Small intestine (tissue), 7 donors: ENCODE measurements around the gene CHRNA9. TPM values are rescaled to one million over a fixed set of nuclear protein-coding genes. Genes with fewer than 3 reads are reported as not detected.

ENCODE experiments used
- DNase-seq, 2 donors: peaks; one replicate each; pipeline versions ENCODE4 v3.0.0 to v3.0.0-alpha.2; 2013
- FAIRE-seq: peaks from 2 replicates; lab custom pipeline; 2012; peaks lifted over from hg19 to GRCh38; lab: Jason Lieb, UNC
- H3K27ac ChIP-seq, 3 donors: one replicate each; pipeline ENCODE4 v1.5.1; 2013; ENCODE audit warnings: low read length in 2 of 3, mild to moderate bottlenecking in 2 of 3, control low read depth in 1 of 3, inconsistent platforms in 1 of 3, low read depth in 1 of 3, moderate library complexity in 1 of 3
- H3K27me3 ChIP-seq, 3 donors: one replicate each; pipeline ENCODE4 v1.6.1; 2013; ENCODE audit warnings: low read length in 3 of 3, inconsistent platforms in 1 of 3; ENCODE audit not compliant: control insufficient read depth in 3 of 3, insufficient read depth in 3 of 3
- H3K36me3 ChIP-seq, 3 donors: one replicate each; pipeline ENCODE4 v1.6.1; 2013; ENCODE audit warnings: low read length in 3 of 3, inconsistent platforms in 1 of 3, low read depth in 1 of 3, mild to moderate bottlenecking in 1 of 3, moderate library complexity in 1 of 3; ENCODE audit not compliant: control insufficient read depth in 3 of 3, insufficient read depth in 2 of 3
- H3K4me1 ChIP-seq, 3 donors: one replicate each; pipeline ENCODE4 v1.6.1; 2013; ENCODE audit warnings: low read length in 2 of 3, inconsistent platforms in 1 of 3, low read depth in 1 of 3, mild to moderate bottlenecking in 1 of 3, moderate library complexity in 1 of 3; ENCODE audit not compliant: control insufficient read depth in 3 of 3, insufficient read depth in 2 of 3
- H3K4me3 ChIP-seq, 3 donors: one replicate each; pipeline ENCODE4 v1.5.1; 2013; ENCODE audit warnings: low read length in 3 of 3, control low read depth in 1 of 3, inconsistent platforms in 1 of 3, low read depth in 1 of 3, mild to moderate bottlenecking in 1 of 3, moderate library complexity in 1 of 3
- H3K9me3 ChIP-seq, 2 donors: one replicate each; pipeline ENCODE4 v1.6.1; 2013; ENCODE audit warnings: low read depth in 1 of 2, low read length in 1 of 2; ENCODE audit not compliant: control insufficient read depth in 2 of 2, insufficient read depth in 1 of 2
- WGBS, 3 donors: extraction: QIAGEN DNeasy Blood & Tissue Kit; methylation state at CpG; one replicate each; pipeline ENCODE4 v1.1.7; 2013; 5-methylcytosine and 5-hydroxymethylcytosine counted together
- polyA plus RNA-seq, 4 donors: library from polyadenylated mRNA; stranded (reverse) in 3 of 4; unstranded in 1 of 4; fragments of 200-250 nt in 3 of 4; fragments of 120-200 nt in 1 of 4; gene quantifications; one replicate each; pipeline versions ENCODE4 v1.2.1 to v1.2.3, GENCODE V29; 2013
- donor health status: healthy with polysubstance abuse.
- donor health status: control.
- donor health status: control.
- donor health status: Bipolar disorder and iron deficiency.
- donor health status: healthy.

CHRNA9 gene
- polyA plus RNA-seq, 4 donors = 0.01 TPM; not detected in 2

DNA sequence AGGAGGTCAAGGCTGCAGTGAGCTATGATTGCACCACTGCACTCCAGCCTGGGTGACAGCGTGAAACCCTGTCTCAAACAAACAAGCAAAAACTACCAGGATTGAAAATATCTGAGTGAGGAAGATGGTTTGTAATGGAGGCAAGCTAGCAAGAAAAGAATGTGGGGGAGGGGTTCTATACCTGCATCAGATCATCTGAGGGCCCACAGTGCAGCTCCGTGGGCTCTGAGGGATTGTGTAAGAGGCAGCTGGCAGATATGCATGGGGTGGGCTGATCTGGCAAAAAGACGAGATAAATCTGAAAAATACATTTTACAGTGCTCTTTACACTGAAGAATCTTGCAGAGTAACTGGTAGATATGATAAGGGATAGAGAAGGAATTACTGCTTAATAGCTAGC, 28.9 kb upstream of the CHRNA9 start:
- Histone ChIP-seq H3K9me3 (peaks cover 0 to 5% of the 10 kb centered on the region in 2 donors), H3K4me1 (peaks cover 0 to 5% (median 0%) of the 10 kb centered on the region in 3 donors), H3K36me3 (no peaks in the 10 kb centered on the region), H3K27me3 (no peaks in the 10 kb centered on the region), H3K27ac (no peak overlapping the region), H3K4me3 (no peak overlapping the region)
- 63 to 71% (median 63%) methylated on average over 3 of the region's 3 CpGs for WGBS, 3 donors
- DNase-seq = no peak
- FAIRE-seq = no peak

GRCh38 chr4:40306976-40307375, 28.2 kb upstream of the CHRNA9 start:
- Histone ChIP-seq H3K36me3 (no peaks in the 10 kb centered on the region), H3K27ac (peak overlapping the region in 2 of 3 donors; percentile 62 to 88), H3K27me3 (no peaks in the 10 kb centered on the region), H3K9me3 (peaks cover 0 to 5% of the 10 kb centered on the region in 2 donors), H3K4me3 (no peak overlapping the region), H3K4me1 (peaks cover 0 to 5% (median 5%) of the 10 kb centered on the region in 3 donors)
- 51 to 82% (median 64%) methylated on average over 3 of the region's 3 CpGs for WGBS, 3 donors
- FAIRE-seq (no peak), DNase-seq (no peak)

- H3K4me3 ChIP-seq = no peak overlapping the region
- peak overlapping the region in 2 of 3 donors; percentile 62 to 88 for H3K27ac ChIP-seq
- H3K36me3 ChIP-seq = no peaks in the 10 kb centered on the region
- peak in 1 of 2 donors; percentile 48 for DNase-seq
- peaks cover 0 to 14% (median 2%) of the 10 kb centered on the region in 3 donors for H3K4me1 ChIP-seq
- no peaks in the 10 kb centered on the region for H3K27me3 ChIP-seq
- peaks cover 0 to 5% of the 10 kb centered on the region in 2 donors for H3K9me3 ChIP-seq
- 49 to 59% (median 54%) methylated on average over 15 of the region's 15 CpGs for WGBS, 3 donors
- no peak for FAIRE-seq
Measured at GRCh38 chr4:40307627-40308497, 27.3 kb upstream of the CHRNA9 start.

GRCh38 chr4:40308528-40309122, 26.5 kb upstream of the CHRNA9 start:
- no peak for FAIRE-seq
- Histone ChIP-seq H3K27ac (peak overlapping the region in 2 of 3 donors; percentile 2 to 66), H3K4me1 (peaks cover 0 to 14% (median 2%) of the 10 kb centered on the region in 3 donors), H3K9me3 (peaks cover 0 to 5% of the 10 kb centered on the region in 2 donors), H3K36me3 (no peaks in the 10 kb centered on the region), H3K4me3 (no peak overlapping the region), H3K27me3 (no peaks in the 10 kb centered on the region)
- WGBS, 3 donors = 56 to 75% (median 65%) methylated on average over 4 of the region's 4 CpGs
- no peak for DNase-seq

DNA sequence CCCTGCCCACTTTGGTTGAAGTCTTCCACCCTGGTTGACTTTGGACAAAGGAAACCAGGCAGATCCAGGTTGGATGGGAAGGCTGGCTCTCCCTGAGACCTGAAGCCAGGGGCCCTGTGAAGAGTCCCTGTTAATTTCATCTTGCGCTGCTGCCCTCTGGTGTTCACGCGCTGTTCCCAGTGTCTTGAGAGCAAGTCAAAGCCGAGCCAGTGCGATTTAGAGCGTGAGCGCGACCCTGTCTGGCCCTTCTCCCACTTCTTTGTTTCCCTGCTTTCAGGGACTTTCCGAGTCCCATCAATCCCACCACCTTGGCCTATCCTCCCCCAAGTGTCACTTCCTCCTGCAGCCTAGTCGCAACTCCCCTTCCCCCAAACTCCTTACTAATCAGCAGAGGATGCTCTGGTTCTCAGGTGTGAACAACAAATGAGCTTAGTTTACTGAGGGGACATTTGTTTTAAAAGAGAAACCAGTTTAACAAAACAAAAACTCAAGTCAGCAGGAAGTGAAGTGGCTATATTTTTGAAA, 25.8 kb upstream of the CHRNA9 start:
- Histone ChIP-seq H3K4me3 (no peak overlapping the region), H3K27me3 (no peaks in the 10 kb centered on the region), H3K9me3 (peaks cover 0 to 5% of the 10 kb centered on the region in 2 donors), H3K27ac (peak overlapping the region in 2 of 3 donors; percentile 18 to 78), H3K36me3 (no peaks in the 10 kb centered on the region), H3K4me1 (peaks cover 0 to 20% (median 2%) of the 10 kb centered on the region in 3 donors)
- DNase-seq (peak; percentile 87 to 93), FAIRE-seq (no peak)
- WGBS, 3 donors = 0 to 2% (median 1%) methylated on average over 10 of the region's 10 CpGs

GRCh38 chr4:40310225-40310624, 24.9 kb upstream of the CHRNA9 start:
- Histone ChIP-seq H3K27me3 (no peaks in the 10 kb centered on the region), H3K9me3 (no peaks in the 10 kb centered on the region), H3K4me3 (no peak overlapping the region), H3K36me3 (no peaks in the 10 kb centered on the region), H3K27ac (no peak overlapping the region), H3K4me1 (peaks cover 0 to 25% (median 2%) of the 10 kb centered on the region in 3 donors)
- WGBS, 3 donors = 97 to 98% (median 97%) methylated on average over 8 of the region's 8 CpGs
- DNase-seq = no peak
- no peak for FAIRE-seq

- Histone ChIP-seq H3K36me3 (no peaks in the 10 kb centered on the region), H3K9me3 (no peaks in the 10 kb centered on the region), H3K4me1 (peaks cover 0 to 39% (median 5%) of the 10 kb centered on the region in 3 donors), H3K27ac (peak overlapping the region in 2 of 3 donors; percentile 8 to 65), H3K4me3 (no peak overlapping the region), H3K27me3 (no peaks in the 10 kb centered on the region)
- DNase-seq (peak; percentile 47 to 89), FAIRE-seq (no peak)
- 8 to 31% (median 31%) methylated on average over 11 of the region's 11 CpGs for WGBS, 3 donors
Measured at GRCh38 chr4:40311811-40312346, 23.3 kb upstream of the CHRNA9 start.

DNA sequence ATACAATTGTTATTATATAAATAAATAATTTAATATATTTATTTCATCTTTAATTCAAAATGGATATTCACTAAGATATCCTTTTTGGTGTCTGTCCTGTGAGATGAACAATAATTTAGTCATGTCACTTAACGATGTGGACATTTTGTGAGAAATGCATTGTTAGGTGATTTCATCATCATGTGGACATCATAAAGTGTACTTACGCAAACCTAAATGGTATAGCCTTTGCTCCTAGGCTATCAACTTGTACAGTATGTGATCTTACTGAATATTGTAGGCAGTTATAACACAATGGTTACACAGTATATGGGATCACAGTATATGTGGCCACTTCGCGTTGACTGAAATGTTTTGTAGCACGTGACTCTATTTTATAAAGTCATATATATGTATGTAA, 20.2 kb upstream of the CHRNA9 start:
- FAIRE-seq = no peak
- Histone ChIP-seq H3K27me3 (no peaks in the 10 kb centered on the region), H3K27ac (peak overlapping the region in 1 of 3 donors; percentile 83), H3K36me3 (no peaks in the 10 kb centered on the region), H3K9me3 (no peaks in the 10 kb centered on the region), H3K4me3 (no peak overlapping the region), H3K4me1 (peaks cover 0 to 48% (median 4%) of the 10 kb centered on the region in 3 donors)
- 87 to 92% (median 89%) methylated on average over 5 of the region's 5 CpGs for whole genome bisulfite sequencing, 3 donors
- peak; percentile 36 to 87 for DNase-seq
